A172 (cell line): ENCODE data around the gene NFATC1. TPM values are rescaled to one million over a fixed set of nuclear protein-coding genes. Genes with fewer than 3 reads are reported as not detected.
"Not testable (repeated sequence)": the region's sequence is repeated elsewhere in the genome, so short reads cannot be mapped to it uniquely, and the experiment has no call there.

Experiments
- DNase-seq: peaks from one replicate; pipeline ENCODE4 v3.0.0-alpha.2; 2015; ENCODE audit warnings: low spot score
- total RNA-seq: library from RNA; depleted of rRNA; stranded (reverse); fragments of >200 nt; shearing (Covaris generic); gene quantifications from 2 replicates; pipeline ENCODE4 v1.2.3, GENCODE V29; 2014

Gene NFATC1
- total RNA-seq, 1 experiment from 2014 or later: 7.7 TPM

DNA sequence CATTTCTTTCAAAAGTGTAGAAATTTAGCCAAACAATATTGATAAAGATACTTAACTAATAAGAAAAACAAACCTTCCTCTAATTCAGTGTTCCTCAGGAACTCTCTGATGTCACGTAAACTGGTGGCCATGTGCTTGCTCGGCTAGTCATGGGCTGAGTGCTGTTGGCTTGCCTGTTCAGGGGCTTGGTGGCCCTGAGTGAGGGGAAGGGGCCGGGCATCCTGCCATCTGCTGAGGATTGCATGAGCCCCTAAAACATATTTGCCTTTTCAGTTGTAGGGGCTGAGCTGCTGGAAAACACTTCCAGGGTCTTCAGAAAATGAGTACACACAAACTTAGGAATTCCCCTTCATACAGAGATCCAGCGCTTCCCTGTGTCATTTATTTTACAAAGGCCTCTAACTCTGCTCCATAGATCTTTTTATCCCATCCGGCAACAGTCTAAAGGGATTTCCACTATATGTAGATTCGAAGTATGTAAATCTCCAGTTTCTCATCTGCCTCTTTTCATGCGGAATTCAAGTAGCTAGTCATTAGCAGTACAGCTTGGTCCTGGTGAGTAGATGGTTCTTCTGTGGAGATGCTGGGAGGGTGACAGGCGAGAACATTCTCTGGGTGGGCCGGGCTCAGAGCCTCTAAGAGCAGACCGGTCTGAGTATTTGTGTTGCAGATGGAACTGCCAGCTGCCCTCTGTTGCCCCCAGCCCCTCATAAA is 20.1 kb upstream of the NFATC1 start:
- DNase-seq: no peak

DNA sequence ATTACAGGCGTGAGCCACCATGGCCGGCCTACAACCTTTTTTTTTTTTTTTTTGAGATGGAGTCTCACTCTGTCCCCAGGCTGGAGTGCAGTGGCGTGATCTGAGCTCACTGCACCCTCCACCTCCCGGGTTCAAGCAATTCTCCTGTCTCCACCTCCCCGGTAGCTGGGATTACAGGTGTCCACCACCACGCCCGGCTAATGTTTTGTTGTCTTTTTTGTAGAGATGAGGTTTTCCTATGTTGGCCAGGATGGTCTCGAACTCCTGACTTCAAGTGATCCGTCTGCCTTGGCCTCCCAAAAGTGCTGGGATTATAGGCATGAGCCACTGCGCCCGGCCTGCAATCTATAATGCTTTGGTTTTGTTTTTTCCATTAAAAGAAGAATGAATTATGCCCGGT is 19.1 kb upstream of the NFATC1 start:
- DNase-seq: not testable (repeated sequence)

DNA sequence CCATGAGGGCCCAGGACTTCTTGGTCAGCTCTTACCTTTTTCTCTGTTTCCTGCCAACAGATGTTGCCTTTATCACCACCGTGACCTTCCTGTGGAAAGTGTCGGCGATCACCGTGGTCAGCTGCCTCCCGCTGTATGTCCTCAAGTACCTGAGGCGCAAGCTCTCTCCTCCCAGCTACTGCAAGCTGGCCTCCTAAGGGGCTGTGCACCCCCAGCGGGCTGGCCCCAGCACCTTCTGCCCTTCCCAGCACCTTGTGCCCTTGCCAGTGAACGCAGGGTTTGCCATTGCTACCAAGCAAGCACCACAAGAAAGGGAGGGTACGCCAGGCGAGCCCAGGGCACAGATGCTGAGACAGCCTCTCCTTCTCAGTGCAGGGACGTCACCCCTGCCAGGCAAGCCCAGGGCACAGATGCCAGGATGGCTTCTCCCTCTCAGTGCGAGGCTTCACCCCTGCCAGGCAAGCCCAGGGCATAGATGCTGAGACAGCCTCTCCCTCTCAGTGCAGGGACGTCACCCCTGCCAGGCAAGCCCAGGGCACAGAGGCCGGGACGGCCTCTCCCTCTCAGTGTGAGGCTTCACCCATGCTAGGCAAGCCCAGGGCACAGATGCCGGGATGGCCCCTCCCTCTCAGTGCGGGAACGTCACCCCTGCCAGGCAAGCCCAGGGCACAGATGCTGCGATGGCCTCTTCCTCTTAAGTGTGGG is 18.4 kb upstream of the NFATC1 start:
- no peak for DNase-seq

DNA sequence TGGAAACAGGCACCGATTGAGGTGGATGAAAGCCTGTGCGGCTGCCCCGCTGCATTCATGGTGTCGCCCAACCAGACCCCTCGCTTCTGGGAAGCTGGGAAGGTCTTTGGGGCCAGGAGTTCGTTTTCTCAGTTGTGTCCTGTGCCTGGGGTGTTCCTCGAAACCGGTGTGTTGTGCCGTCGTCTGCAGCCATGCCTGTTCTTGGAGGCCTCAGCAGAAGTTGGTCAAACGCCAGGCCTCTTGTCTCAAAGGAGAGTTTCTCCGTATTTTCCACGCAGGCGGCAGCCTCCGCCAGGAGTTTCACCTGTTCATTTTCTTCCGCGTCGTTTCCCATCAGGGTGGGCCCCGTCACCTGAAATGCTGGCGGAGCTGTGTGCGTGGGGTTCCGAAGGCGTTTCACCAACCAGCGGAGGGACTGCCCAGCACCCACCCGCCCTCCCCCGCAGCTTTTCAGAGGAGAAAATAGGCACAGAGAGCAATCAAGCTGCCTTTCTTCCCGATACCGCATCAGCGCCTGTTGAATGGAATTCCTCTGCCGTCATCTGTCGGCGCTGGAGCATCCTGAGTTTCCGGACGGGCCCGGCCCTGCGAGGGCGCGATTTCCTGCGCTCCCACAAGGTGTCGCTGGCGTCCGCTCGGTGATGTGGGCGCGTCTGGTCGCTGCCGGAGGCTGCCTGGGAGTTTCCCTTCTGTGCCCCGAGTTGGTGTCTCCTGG is 17.0 kb upstream of the NFATC1 start:
- DNase-seq: no peak

DNA sequence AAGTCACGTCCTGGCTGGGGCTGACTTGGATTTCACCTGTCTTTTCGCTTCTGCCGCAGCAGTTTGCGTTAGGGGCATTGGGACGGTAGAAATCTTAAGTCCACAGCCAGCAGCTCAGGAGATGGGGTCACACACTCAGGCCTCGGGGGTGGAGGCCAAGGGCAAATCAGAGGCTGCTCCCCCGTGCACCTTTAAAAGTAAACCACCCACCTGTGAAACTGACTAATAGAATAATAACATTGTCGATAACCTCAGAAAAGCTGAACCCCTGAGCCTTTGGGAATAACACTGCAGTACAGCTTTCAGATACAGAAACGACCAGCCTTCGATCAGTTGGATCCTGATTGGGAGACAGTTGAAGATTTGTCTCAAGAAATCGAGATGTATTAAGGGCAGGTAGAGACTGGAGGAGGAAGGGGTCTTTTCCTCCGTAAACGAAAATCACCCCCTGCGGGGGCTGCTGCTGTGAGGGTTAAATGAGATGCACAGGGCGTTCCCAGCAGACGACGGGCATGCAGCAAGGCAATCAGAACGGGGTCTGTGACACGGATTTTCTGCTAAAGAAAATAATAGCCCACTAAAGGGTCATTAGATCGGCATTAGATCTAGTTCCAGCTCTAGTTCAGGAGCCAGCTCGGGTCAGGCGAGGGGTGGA is 16.4 kb upstream of the NFATC1 start:
- DNase-seq: no peak

DNA sequence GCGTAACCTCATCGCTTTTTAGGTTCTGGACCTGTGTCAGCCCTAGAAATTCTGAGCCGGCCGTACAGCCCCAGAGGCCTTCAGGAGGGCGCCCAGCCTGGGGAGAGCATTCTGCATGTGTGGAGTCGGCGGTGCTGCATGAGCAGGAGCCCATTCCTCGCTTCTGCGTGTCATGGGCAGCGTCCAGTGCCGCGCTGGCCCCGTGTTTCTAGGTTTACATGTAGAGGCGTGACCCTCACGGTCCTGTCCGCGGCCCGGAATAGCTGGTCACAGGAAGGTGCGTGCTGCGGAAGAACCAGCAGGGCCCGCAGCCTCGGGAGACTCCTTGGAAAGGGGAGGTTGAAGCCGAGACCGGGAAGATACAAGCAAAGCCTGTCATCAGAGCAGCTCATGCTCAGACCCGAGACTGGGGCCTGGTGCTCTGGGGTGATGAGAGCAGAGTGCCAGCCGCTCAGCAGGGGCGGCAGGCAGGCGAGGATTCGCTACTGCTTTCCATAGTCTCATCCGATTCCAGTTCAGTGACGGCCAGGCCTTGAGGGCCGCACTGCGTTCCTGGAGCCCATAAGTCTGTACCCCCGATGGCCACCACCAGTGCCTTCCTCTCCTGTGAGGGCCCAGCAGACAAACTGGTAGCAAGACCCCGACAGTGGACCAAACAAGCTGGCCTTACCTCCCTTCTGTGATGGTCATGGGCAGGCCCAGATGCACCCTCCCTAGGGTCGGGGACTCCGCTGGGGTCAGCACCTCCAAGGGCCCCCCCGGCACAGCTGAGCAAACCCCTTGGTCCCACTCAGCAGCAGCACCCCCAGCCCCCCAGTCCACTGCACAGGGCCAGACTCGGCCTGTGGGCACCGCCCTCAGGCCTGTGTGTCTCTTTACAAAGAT is 15.6 kb upstream of the NFATC1 start:
- DNase-seq: no peak

DNA sequence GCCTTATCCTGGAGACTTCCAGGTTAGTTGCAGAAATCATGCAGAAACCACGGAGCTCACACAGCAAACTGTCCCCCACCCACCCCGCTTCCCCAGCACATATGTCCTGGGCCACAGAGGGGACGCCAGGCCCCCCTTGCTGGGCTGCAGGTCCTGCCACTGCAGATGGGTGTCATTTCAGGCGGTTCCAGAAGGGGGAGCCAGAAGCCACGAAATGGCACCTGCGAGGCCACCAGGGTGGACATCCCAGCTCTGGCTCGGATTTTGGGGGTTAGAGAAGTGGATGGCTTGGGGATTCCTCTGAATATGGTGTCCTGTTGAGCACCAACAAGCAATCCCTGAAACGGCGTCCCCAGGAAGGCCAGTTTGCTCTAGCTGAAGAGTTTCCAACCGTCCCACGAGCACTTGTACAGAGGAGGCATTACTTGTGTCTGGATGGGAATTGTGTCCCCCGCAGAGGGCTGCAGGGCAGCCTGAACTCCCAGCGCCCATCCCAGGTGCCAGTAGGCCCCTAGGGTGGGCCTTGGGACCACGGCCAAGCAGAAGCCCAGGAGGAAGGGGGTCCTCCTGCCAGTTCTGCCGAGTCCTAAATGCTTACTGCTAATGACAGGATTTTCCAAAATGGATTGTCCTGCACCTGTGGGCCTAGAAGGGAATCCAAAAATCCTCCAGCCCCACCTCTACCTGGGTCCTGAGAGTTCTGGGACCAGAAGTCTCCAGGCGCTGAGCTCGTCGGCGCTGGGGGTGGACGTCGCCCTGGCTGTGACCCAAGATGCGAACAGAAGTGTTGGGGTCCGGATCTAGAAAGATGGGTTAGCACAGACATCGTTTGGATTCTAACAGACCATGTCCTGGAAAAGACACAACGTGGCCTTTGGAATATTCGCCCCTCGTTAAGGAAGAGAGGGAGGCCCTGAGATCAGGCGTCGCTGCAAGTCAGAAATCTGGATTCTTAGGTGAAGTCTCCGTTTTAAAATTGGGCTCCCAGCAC is 14.6 kb upstream of the NFATC1 start:
- DNase-seq: no peak

DNA sequence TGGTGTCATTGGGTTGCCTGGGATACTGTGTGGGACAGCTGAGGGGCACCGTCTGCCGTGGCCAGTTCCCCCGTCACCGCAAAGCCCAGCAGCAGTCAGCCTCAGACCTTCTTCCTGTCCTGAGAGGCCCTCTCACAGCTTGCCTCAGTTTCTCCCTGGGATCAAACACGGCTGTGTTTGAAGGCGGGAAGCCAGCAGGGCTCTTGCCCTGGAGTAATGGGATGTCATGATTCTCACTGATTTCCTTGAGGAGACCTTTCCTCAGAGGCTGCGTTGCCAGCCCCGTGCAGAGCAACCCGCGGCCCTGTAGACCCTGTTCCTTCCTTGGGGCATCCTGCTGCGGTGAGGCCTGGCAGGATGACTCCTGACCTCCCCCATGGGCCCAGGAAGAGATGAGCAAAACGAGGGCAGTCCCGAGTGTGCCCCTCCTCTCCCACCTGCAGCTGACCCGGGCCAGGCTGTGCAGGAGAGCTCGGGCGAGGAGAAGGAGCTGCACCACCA is 13.9 kb upstream of the NFATC1 start:
- no peak for DNase-seq

DNA sequence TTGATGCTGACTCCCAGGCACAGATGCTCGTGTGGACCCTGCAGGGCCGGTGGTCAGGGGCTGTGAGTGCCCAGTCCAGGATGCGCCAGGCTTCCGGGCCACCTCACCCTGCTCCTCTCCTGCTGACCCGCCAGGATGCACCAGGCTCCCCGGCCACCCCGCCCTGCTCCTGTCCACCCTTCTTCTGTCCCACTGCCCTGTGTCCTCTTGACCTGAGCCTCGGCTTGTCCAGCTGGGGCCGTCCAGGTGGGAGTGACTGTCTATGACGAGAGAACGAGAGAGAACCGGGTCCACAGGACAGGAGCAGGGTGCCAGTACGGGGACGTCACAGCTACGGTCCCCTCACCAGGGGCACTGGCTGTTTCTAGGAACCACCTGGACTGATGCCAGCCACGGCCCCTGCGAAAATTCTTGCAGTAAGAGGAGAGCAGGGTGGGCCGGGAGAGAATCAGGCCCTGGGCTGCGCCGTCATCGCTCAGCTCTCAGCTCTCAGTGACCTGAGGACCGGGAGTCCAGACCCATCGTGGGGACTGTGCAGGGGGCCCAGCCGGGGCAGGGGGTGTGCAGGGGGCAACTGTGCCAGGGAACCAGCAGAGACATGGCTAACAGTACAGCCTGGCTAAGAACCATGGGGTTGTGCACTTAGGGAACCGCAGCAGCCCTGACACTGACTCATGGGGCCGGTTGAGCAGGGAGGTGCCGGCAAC is 12.9 kb upstream of the NFATC1 start:
- no peak for DNase-seq

DNA sequence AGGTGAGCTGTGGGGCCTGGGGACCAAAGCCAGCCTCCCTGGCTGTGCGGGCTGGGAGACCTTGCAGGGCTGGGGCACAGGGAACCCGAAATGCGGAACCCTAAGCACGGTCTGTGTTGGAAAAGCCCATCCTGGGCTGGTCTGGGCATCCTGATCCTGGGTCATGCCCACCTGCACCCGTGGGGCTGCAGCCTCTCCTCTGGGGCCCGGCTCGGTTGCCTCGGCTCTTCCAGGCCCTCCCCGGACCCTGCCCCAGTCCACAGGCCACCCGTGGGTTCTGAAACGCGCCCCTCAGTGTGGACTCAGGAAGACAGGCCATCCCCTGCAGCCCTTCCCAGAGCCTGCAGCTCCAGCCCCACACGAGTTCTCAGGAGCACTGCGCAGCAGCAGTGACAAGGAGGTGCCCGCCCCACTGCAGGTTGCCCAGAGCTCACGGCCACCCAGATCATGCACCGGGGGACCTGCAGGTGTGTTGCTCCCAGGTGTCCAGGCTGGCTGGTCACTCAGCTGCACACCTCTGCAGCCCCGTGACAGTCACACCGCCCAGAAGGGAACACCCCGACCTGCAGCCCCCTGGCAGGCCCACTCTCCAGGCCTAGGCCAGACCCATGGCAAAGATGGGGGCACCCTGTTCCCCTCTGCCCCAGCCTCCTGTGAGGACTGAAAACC is 12.2 kb upstream of the NFATC1 start:
- DNase-seq: no peak

DNA sequence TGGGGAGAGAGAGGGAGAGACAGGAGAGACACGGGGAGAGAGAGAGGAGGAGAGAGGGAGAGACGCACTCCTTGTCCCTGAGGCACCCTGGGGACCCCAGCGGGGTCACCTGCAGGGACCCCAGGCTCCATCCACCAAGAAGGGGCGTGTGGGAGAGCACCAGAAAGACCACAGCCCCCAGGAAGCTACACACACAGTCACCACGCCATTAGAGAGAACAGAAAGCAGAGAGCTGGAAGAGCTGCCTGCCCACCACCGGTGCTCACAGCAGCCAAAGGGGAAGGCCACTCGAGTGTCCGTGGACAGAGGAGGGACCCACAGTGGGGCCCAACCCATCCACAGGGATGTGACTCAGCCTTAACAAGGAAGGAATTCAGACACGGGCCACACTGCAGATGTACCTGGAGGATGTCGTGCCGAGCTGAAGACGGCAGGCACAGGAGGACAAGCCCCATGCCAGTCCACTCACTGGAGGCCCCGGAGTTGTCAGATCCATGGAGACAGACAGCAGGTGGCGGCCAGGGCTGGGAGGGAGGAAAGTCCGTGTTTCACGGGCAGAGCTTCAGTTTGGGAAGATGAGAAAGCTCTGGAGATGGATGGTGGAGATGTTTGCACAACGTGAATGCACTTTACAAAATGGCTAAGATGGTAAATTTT is 11.5 kb upstream of the NFATC1 start:
- no peak for DNase-seq

DNA sequence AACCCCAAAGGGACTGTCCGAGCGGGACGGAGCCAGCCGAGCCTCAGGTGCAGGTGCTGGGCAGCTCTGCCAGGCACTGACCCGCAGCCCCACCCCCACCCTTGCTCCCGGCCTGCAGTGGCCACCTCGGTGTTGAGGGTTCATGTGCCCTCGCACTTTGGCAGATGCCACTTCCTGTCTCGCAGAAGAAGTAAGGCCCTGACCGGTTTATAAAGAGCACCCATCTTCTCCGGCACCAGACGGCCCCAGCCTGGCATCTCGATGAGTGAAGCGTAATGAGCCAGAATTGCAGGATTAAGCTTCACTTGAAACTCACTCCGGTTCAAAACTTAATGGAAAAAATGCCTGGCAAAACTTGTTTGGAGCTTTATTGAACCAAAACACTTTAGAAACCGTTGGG is 10.9 kb upstream of the NFATC1 start:
- DNase-seq: no peak

DNA sequence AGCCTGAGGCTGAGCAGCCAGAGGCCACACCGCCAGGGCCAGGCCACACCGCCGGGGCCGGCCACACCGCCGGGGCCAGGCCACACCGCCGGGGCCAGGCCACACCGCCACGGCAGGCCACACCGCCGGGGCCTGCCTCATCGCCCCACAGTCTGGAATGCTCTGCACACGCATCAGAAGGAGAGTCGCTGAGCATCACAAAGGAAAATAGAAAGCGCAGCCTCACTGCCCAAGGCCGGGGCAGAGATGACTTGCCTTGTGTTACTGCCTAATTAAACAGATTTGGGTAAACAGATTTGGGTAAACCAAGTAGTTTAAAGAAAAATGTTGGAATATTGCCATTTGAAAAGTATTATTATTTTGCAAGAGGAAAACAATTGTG is 10.4 kb upstream of the NFATC1 start:
- DNase-seq: no peak

DNA sequence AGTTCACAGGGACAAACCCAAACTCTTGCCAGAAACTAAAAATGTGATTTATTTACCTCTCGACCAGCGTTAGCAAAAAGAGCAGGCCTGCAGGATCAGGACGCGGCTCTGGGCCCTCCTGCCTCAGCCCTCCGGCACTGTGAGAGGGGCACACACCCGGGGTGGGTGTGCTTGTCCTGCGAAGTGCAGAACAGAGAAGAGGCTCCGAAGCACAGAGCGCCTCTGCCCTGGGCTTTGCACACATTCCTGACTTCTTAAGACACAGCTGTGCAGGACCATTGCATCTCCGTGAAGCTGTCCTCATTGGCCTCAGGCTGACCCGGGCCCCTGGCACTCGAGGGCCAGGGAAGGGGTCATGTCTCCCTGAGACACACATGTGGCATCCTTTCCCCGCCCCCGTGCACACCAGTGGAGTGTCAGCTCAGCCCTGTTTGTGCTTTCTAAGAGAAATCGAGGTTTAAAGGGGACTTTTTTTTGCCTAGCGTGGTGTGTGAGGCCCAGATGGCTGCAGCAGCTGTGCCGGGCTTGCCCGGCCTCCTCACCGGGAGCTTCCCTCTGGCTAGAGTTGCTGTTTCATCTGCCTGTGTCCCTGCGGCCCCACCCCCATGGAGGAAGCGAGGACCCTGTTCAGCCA is 9.9 kb upstream of the NFATC1 start:
- no peak for DNase-seq

DNA sequence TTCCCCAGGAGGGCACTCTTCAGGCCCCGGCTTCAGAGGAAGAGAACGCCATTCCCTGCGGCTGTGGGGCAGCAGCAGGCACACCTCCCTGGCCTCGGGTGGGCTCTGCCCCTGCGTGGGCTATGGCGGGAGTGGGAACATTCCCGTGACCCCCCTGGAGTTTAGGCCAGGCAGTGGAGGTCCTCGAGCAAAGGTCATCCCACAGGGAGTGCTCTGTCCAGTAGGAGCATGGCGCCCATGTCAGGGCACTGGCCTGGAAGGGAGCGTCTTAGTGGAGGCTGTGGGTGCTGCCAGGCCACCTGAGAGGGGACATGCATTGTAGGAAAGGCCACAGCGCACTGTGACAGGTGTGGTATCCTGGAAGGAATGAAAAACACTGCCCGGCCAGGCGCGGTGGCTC is 9.2 kb upstream of the NFATC1 start:
- DNase-seq: no peak

DNA sequence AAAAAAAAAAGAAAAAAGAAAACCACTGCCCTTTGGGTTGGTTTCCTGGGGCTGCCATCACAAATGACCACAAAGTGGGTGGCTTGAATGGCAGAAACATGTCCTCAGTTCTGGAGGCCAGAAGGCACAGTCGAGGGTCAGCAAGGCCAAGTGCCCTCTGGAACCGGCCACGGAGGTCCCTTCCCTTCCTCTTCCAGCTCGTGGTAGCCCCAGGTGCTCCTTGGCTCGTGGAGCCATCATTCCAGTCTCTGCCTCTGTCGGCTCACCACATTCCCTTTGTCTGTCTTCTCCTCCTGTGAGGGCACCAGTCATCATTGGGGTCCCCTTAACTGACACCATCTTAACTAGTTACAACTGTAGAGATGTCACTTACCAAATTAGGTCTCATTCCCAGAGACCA is 8.5 kb upstream of the NFATC1 start:
- no peak for DNase-seq

DNA sequence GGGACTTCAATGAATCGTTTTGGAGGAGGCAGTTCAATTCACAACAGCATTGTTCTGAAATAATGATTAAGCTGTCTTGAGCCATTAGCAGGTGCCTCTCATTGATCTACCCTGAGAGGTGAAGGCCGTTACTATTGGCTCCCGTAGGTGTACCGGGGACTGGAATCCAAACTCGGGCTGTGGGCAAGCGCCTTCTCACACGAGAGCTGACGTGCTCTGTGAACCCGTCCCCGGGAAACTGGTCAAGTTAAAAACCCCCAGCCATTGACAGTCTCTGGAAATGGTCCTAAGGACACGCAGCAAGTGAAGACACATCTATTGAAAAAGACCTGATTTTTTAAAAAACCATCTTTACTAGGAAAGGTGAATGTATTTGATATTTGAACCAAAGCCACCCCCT is 8.1 kb upstream of the NFATC1 start:
- DNase-seq: no peak

DNA sequence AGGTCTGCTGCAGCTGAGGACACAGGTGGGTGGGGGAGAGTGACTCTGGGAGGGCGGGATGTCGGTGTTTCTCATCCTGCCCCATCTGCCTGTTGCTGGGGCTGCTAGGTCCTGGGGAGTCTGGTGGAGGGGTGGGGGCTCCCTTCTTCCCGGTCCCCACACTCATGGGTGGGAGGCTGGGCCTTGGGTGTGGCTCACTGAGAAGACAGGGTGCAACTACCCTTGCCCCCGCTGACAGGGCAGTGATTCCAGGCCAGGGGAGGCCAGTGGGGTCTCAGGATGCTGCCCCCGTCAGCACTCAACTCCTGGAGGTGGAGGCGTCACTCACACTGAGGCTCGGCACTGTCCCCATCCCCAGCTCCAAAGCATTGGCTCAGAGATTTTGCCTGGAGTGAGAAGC is 7.7 kb upstream of the NFATC1 start:
- DNase-seq: no peak
